ENCODE results near the gene LIPG.
A peak's percentile ranks its signal among the peaks of the same experiment; 100 is the strongest.
"Not testable (repeated sequence)": the region's sequence is repeated elsewhere in the genome, so short reads cannot be mapped to it uniquely, and the experiment has no call there.

The LIPG gene

GRCh38 chr18:49572611-49573345 lies 10.9 kb downstream of the LIPG start:
- peak in 19 of 56 donors; percentile 10 to 52 (median 30) for DNase-seq

GRCh38 chr18:49573835-49574234 lies 12.0 kb downstream of the LIPG start:
- DNase-seq: no peak

- DNase-seq: not testable (repeated sequence)
Measured at GRCh38 chr18:49579041-49579440, 17.2 kb downstream of the LIPG start.

GRCh38 chr18:49579583-49579982 lies 17.7 kb downstream of the LIPG start:
- not testable (repeated sequence) for DNase-seq

GRCh38 chr18:49580279-49580678 lies 18.4 kb downstream of the LIPG start:
- no peak for DNase-seq

GRCh38 chr18:49581371-49581770 lies 19.5 kb downstream of the LIPG start:
- no peak for DNase-seq

GRCh38 chr18:49582579-49582978 lies 20.7 kb downstream of the LIPG start:
- DNase-seq: no peak

- DNase-seq: peak in 2 of 56 donors; percentile 23 to 34
Measured at GRCh38 chr18:49584394-49584793, 22.5 kb downstream of the LIPG start.

GRCh38 chr18:49584951-49585350 lies 23.1 kb downstream of the LIPG start:
- DNase-seq: not testable (repeated sequence)

GRCh38 chr18:49585781-49586663 lies 24.2 kb downstream of the LIPG start:
- no peak for DNase-seq

- no peak for DNase-seq
Measured at GRCh38 chr18:49588171-49588570, 26.3 kb downstream of the LIPG start.

- DNase-seq: no peak
Measured at GRCh38 chr18:49588971-49589370, 27.1 kb downstream of the LIPG start.

GRCh38 chr18:49590608-49591007 lies 28.8 kb downstream of the LIPG start:
- no peak for DNase-seq

- no peak for DNase-seq
Measured at GRCh38 chr18:49591271-49591670, 29.4 kb downstream of the LIPG start.

GRCh38 chr18:49591775-49592174 lies 29.9 kb downstream of the LIPG start:
- no peak for DNase-seq

- DNase-seq: no peak
Measured at GRCh38 chr18:49596687-49597086, 34.8 kb downstream of the LIPG start.

- peak in 2 of 56 donors; percentile 4 to 17 for DNase-seq
Measured at GRCh38 chr18:49597157-49597931, 35.5 kb downstream of the LIPG start.

- DNase-seq: no peak
Measured at GRCh38 chr18:49601211-49601610, 39.4 kb downstream of the LIPG start.

GRCh38 chr18:49608366-49609255 lies 46.8 kb downstream of the LIPG start:
- no peak for DNase-seq

GRCh38 chr18:49609256-49610021 lies 47.6 kb downstream of the LIPG start:
- no peak for DNase-seq

All from amygdala (tissue), 56 donors.